Glutamatergic neuron (in vitro differentiated cells): ENCODE data around the gene RCAN2. TPM values are rescaled to one million over a fixed set of nuclear protein-coding genes. Genes with fewer than 3 reads are reported as not detected.
"Not testable (repeated sequence)": the region's sequence is repeated elsewhere in the genome, so short reads cannot be mapped to it uniquely, and the experiment has no call there.

ENCODE experiments used
- DNase-seq: peaks from one replicate; pipeline ENCODE4 v3.0.0; 2022
- H3K27ac Mint-ChIP-seq: one replicate; pipeline ENCODE4 v1.8.0; 2020; ENCODE audit warnings: mild to moderate bottlenecking, mixed read lengths, inconsistent platforms; ENCODE audit not compliant: unreplicated experiment
- H3K27me3 Mint-ChIP-seq: one replicate; pipeline ENCODE4 v1.8.0; 2020; ENCODE audit warnings: mild to moderate bottlenecking, moderate library complexity, mixed read lengths, inconsistent platforms; ENCODE audit not compliant: unreplicated experiment
- H3K36me3 Mint-ChIP-seq: one replicate; pipeline ENCODE4 v1.8.0; 2020; ENCODE audit warnings: mild to moderate bottlenecking, mixed read lengths, inconsistent platforms; ENCODE audit not compliant: unreplicated experiment
- H3K4me1 Mint-ChIP-seq: one replicate; pipeline ENCODE4 v1.8.0; 2020; ENCODE audit warnings: mild to moderate bottlenecking, low read depth, mixed read lengths, inconsistent platforms; ENCODE audit not compliant: unreplicated experiment
- H3K4me3 Mint-ChIP-seq: one replicate; pipeline ENCODE4 v1.8.0; 2020; ENCODE audit warnings: mild to moderate bottlenecking, mixed read lengths, inconsistent platforms; ENCODE audit not compliant: unreplicated experiment
- H3K9me3 Mint-ChIP-seq: one replicate; pipeline ENCODE4 v1.8.0; 2020; ENCODE audit warnings: mild to moderate bottlenecking, moderate library complexity, mixed read lengths, inconsistent platforms; ENCODE audit not compliant: unreplicated experiment
- total RNA-seq: library from RNA; stranded (reverse); fragmentation: NEBNext Ultra II Directional; extraction: Animal tissue kit (Norgen Biotek cat#: 25700); gene quantifications from one replicate; pipeline ENCODE4 v1.2.1, GENCODE V29; 2021; ENCODE audit not compliant: unreplicated experiment
- TF ChIP-seq, protein P1 (sequence below): fragments of 200-600 bp; sonication (generic); IDR thresholded peaks from one replicate; pipeline ENCODE4 v1.5.0; 2021; ENCODE audit not compliant: partially characterized antibody, unreplicated experiment

The RCAN2 gene
- total RNA-seq, 1 donor from 2014 or later = 21.6 TPM

DNA sequence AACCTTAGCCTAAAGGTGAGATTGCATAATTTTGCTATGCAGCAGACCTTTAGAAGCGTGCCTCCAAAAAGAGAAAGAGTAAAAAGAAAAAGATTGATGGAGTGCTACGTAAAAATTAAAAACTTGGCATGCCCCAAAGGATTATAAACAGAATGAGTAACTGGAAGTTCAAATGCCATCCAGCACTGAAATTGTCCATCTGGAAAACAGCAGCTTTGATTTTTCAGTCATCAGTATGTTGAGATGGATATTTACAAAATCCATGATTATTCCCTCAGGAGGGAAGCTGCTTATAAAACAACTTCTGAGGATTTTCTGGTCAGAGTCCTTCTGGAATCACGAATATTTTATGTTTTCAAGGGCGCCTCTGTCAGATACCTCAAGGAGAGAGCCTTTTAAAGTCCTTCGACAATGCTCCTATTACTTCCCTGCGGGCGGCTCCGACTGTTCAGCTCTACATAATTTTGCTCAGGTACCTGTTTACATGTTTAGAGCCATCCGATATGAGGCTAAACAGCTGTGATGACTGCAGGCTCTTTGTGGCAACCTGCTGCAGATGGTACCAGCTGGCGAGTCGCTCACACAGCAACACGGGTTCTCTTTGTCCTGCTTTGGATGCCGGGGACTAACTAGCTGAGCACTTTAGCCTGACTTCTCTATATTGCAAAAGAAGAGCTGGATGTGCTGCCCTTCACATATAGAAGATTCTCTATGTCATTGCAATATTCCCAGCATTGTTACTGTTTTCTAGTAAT is 83.3 kb downstream of the RCAN2 start:
- no peaks in the 10 kb centered on the region for H3K27me3 Mint-ChIP-seq
- TF ChIP-seq, protein P1, sequence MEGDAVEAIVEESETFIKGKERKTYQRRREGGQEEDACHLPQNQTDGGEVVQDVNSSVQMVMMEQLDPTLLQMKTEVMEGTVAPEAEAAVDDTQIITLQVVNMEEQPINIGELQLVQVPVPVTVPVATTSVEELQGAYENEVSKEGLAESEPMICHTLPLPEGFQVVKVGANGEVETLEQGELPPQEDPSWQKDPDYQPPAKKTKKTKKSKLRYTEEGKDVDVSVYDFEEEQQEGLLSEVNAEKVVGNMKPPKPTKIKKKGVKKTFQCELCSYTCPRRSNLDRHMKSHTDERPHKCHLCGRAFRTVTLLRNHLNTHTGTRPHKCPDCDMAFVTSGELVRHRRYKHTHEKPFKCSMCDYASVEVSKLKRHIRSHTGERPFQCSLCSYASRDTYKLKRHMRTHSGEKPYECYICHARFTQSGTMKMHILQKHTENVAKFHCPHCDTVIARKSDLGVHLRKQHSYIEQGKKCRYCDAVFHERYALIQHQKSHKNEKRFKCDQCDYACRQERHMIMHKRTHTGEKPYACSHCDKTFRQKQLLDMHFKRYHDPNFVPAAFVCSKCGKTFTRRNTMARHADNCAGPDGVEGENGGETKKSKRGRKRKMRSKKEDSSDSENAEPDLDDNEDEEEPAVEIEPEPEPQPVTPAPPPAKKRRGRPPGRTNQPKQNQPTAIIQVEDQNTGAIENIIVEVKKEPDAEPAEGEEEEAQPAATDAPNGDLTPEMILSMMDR = no peak
- peak overlapping the region; percentile 65 for H3K27ac Mint-ChIP-seq
- H3K36me3 Mint-ChIP-seq = no peaks in the 10 kb centered on the region
- peaks cover 3% of the 10 kb centered on the region for H3K9me3 Mint-ChIP-seq
- peak; percentile 48 for DNase-seq
- no peak overlapping the region for H3K4me3 Mint-ChIP-seq
- peaks cover 17% of the 10 kb centered on the region for H3K4me1 Mint-ChIP-seq

DNA sequence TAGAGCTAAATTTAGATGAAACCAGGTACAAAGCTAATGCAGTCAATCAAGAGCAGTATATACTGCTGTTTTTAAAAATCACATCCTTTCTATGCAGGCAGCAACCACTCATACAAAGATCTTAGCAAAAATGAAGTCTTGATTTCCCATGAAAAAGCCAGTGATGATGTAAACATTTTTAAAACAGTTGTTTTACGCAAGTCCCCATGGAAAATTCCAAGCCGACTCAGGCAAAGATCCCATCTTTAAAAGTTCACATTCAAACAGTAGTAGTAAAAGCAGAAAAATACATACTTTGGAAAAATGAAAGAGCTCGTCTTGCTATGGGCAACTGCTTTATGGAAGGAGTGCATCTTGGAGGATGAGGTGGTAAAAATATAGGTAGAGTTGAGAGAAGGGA is 84.0 kb downstream of the RCAN2 start:
- peaks cover 3% of the 10 kb centered on the region for H3K9me3 Mint-ChIP-seq
- no peak overlapping the region for H3K27ac Mint-ChIP-seq
- H3K4me1 Mint-ChIP-seq = peaks cover 17% of the 10 kb centered on the region
- H3K4me3 Mint-ChIP-seq = no peak overlapping the region
- H3K27me3 Mint-ChIP-seq = no peaks in the 10 kb centered on the region
- no peaks in the 10 kb centered on the region for H3K36me3 Mint-ChIP-seq
- TF ChIP-seq, protein P1 = no peak
- no peak for DNase-seq

DNA sequence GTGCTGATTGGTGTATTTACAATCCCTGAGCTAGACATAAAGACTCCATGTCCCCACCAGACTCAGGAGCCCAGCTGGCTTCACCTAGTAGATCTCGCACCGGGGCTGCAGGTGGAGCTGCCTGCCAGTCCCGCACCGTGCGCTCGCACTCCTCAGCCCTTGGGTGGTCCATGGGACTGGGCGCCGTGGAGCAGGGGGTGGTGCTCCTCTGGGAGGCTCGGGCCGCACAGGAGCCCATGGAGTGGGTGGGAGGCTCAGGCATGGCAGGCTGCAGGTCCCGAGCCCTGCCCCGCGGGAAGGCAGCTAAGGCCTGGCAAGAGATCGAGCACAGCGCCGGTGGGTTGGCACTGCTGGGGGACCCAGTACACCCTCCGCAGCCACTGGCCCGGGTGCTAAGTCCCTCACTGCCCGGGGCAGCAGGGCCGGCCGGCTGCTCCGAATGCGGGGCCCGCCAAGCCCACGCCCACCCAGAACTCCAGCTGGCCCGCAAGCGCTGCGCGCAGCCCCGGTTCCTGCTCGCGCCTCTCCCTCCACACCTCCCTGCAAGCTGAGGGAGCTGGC is 85.5 kb downstream of the RCAN2 start:
- H3K4me1 Mint-ChIP-seq = peaks cover 17% of the 10 kb centered on the region

GRCh38 chr6:46400898-46401297 is 90.4 kb downstream of the RCAN2 start:
- H3K4me1 Mint-ChIP-seq = peaks cover 3% of the 10 kb centered on the region
- H3K9me3 Mint-ChIP-seq = no peaks in the 10 kb centered on the region
- no peak overlapping the region for H3K4me3 Mint-ChIP-seq
- no peak for DNase-seq
- H3K27ac Mint-ChIP-seq = no peak overlapping the region
- TF ChIP-seq, protein P1 = no peak
- no peaks in the 10 kb centered on the region for H3K36me3 Mint-ChIP-seq
- H3K27me3 Mint-ChIP-seq = no peaks in the 10 kb centered on the region

More for the DNA sequence above, 85.5 kb downstream of the RCAN2 start:
- H3K9me3 Mint-ChIP-seq, H3K4me3 Mint-ChIP-seq, DNase-seq, H3K36me3 Mint-ChIP-seq, H3K27ac Mint-ChIP-seq, H3K27me3 Mint-ChIP-seq: not testable (repeated sequence)

DNA sequence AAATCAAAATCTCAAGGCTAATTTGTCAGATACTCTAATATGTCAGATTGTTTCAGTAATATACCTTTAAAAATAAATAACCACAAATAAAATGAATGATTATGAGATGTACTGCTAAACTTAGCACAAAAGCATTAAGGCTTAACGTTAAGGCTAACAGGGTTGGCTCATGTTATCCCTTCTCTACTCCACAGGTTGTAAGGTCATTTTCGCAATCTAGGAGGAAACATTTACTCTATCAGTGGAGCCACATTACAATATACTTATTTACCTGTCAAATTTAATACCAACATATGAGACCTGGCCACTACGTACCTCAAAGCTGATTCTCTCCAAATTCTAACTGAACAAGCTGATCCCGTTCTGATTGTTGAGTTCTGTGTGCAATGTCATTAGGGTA is 95.7 kb downstream of the RCAN2 start:
- Mint-ChIP-seq H3K36me3 (no peaks in the 10 kb centered on the region), H3K27me3 (no peaks in the 10 kb centered on the region), H3K27ac (no peak overlapping the region), H3K9me3 (no peaks in the 10 kb centered on the region), H3K4me1 (peaks cover 3% of the 10 kb centered on the region), H3K4me3 (no peak overlapping the region)
- DNase-seq = no peak
- TF ChIP-seq, protein P1 = no peak
